DOHH2 (cell line): ENCODE data around the gene COPG1.

ENCODE experiments used
- CTCF ChIP-seq: fragments of 200-600 bp; sonication (generic); IDR thresholded peaks from one replicate; pipeline ENCODE4 v1.5.1; 2014; ENCODE audit warnings: antibody characterized with exemption, mild to moderate bottlenecking, low read depth, low read length; ENCODE audit not compliant: poor library complexity, severe bottlenecking
- EZH2phosphoT487 ChIP-seq: fragments of 200-600 bp; sonication (generic); IDR thresholded peaks from 2 replicates; pipeline ENCODE4 v1.6.1; 2017; ENCODE audit warnings: borderline replicate concordance, mild to moderate bottlenecking, antibody characterized with exemption, low read length, moderate library complexity, mixed read lengths

DNA sequence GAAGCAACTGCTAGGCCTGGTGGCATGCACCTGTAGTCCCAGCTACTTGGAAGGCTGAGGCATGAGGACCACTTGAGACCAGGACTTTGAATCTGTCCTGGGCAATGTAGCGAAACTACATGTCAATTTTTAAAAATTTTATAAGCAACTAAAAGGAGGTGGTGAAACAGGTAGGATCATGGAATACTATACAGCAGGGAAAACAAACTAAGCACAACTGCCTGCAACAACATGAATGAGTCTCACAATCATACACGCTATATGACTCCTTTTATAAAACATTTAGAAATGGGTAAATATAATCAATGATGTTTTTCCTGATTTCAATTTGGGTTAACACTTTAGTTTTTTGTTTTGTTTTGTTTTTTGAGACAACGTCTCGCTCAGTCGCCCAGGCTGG is 36.2 kb upstream of the COPG1 start:
- TF ChIP-seq CTCF (no peak), EZH2phosphoT487 (no peak)
